HUES64 (cell line): Measurements from ENCODE around the gene ASB18.

ENCODE experiments used
- H3K27ac ChIP-seq: 2 replicates; pipeline ENCODE4 v1.7.0; 2013; ENCODE audit warnings: low read depth, low read length, inconsistent platforms
- H3K27me3 ChIP-seq: 2 replicates; pipeline ENCODE4 v1.6.1; 2013; ENCODE audit warnings: mild to moderate bottlenecking, low read length; ENCODE audit not compliant: insufficient read depth
- H3K36me3 ChIP-seq: 2 replicates; pipeline ENCODE4 v1.6.1; 2013; ENCODE audit warnings: mild to moderate bottlenecking, low read length; ENCODE audit not compliant: insufficient read depth
- H3K4me1 ChIP-seq: 2 replicates; pipeline ENCODE4 v1.6.1; 2013; ENCODE audit warnings: mild to moderate bottlenecking, low read length, moderate library complexity; ENCODE audit not compliant: insufficient read depth
- H3K4me3 ChIP-seq: 2 replicates; pipeline ENCODE4 v1.5.1; 2013; ENCODE audit warnings: mild to moderate bottlenecking, low read length, moderate library complexity
- H3K9ac ChIP-seq: 2 replicates; pipeline ENCODE4 v1.6.1; 2013; ENCODE audit warnings: mild to moderate bottlenecking, low read depth, low read length
- H3K9me3 ChIP-seq: 2 replicates; pipeline ENCODE4 v1.6.1; 2013; ENCODE audit warnings: low read depth, low read length; ENCODE audit not compliant: insufficient read depth
- WGBS: fragments of 150-250, 120-280 bp; methylation state at CpG from one replicate; pipeline ENCODE4 v1.1.7; 2013; ENCODE audit warnings: missing lambda C conversion rate; 5-methylcytosine and 5-hydroxymethylcytosine counted together

Gene ASB18

GRCh38 chr2:236240228-236240990 is 23.8 kb downstream of the ASB18 start:
- Histone ChIP-seq H3K36me3 (no peaks in the 10 kb centered on the region), H3K4me3 (no peak overlapping the region)
- WGBS: 79% methylated on average over 15 of the region's 15 CpGs

GRCh38 chr2:236239276-236240065 is 24.7 kb downstream of the ASB18 start:
- H3K4me1 ChIP-seq: peaks cover 26% of the 10 kb centered on the region
- no peak overlapping the region for H3K4me3 ChIP-seq
- peaks cover 52% of the 10 kb centered on the region for H3K27me3 ChIP-seq
- H3K9ac ChIP-seq: no peak overlapping the region
- H3K9me3 ChIP-seq: no peaks in the 10 kb centered on the region
- H3K36me3 ChIP-seq: no peaks in the 10 kb centered on the region
- 77% methylated on average over 17 of the region's 17 CpGs for WGBS
- no peak overlapping the region for H3K27ac ChIP-seq

More at GRCh38 chr2:236240228-236240990, 23.8 kb downstream of the ASB18 start:
- H3K9me3 ChIP-seq: no peaks in the 10 kb centered on the region
- H3K4me1 ChIP-seq: peaks cover 26% of the 10 kb centered on the region
- peaks cover 43% of the 10 kb centered on the region for H3K27me3 ChIP-seq
- H3K27ac ChIP-seq: no peak overlapping the region
- H3K9ac ChIP-seq: no peak overlapping the region

GRCh38 chr2:236238751-236239150 is 25.5 kb downstream of the ASB18 start:
- H3K9ac ChIP-seq: no peak overlapping the region
- peaks cover 26% of the 10 kb centered on the region for H3K4me1 ChIP-seq
- H3K36me3 ChIP-seq: no peaks in the 10 kb centered on the region
- no peak overlapping the region for H3K27ac ChIP-seq
- no peak overlapping the region for H3K4me3 ChIP-seq
- no peaks in the 10 kb centered on the region for H3K9me3 ChIP-seq
- H3K27me3 ChIP-seq: peaks cover 59% of the 10 kb centered on the region
- WGBS: 49% methylated on average over 5 of the region's 6 CpGs

GRCh38 chr2:236237468-236238190 is 26.6 kb downstream of the ASB18 start:
- Histone ChIP-seq H3K9ac (no peak overlapping the region; the same call in 1 of the 2 replicates), H3K27me3 (peaks cover 61% of the 10 kb centered on the region)

GRCh38 chr2:236236559-236237452 is 27.4 kb downstream of the ASB18 start:
- H3K9me3 ChIP-seq: peaks cover 5% of the 10 kb centered on the region; the same call in 1 of the 2 replicates
- H3K27ac ChIP-seq: no peak overlapping the region
- H3K9ac ChIP-seq: no peak overlapping the region
- peaks cover 61% of the 10 kb centered on the region for H3K27me3 ChIP-seq
- H3K4me1 ChIP-seq: peaks cover 26% of the 10 kb centered on the region
- peak overlapping the region; percentile 48 for H3K4me3 ChIP-seq
- no peaks in the 10 kb centered on the region for H3K36me3 ChIP-seq
- 2% methylated on average over 70 of the region's 73 CpGs for WGBS

More at GRCh38 chr2:236237468-236238190, 26.6 kb downstream of the ASB18 start:
- H3K27ac ChIP-seq: no peak overlapping the region
- H3K4me3 ChIP-seq: peak overlapping the region; percentile 45
- no peaks in the 10 kb centered on the region for H3K36me3 ChIP-seq
- H3K4me1 ChIP-seq: peaks cover 26% of the 10 kb centered on the region
- 10% methylated on average over 64 of the region's 64 CpGs for WGBS
- no peaks in the 10 kb centered on the region; the same call in 1 of the 2 replicates for H3K9me3 ChIP-seq

- no peaks in the 10 kb centered on the region for H3K4me1 ChIP-seq
- H3K36me3 ChIP-seq: no peaks in the 10 kb centered on the region
- H3K27ac ChIP-seq: no peak overlapping the region
- peaks cover 6% of the 10 kb centered on the region for H3K27me3 ChIP-seq
- no peak overlapping the region for H3K9ac ChIP-seq
- no peak overlapping the region for H3K4me3 ChIP-seq
- H3K9me3 ChIP-seq: peaks cover 34% of the 10 kb centered on the region
Observed at GRCh38 chr2:236229186-236229585, 35.0 kb downstream of the ASB18 start.

GRCh38 chr2:236223675-236224074 is 40.5 kb downstream of the ASB18 start:
- Histone ChIP-seq H3K9ac (no peak overlapping the region), H3K27me3 (no peaks in the 10 kb centered on the region), H3K9me3 (peaks cover 21% of the 10 kb centered on the region), H3K36me3 (no peaks in the 10 kb centered on the region), H3K4me1 (no peaks in the 10 kb centered on the region), H3K4me3 (no peak overlapping the region), H3K27ac (no peak overlapping the region)
- WGBS: 100% methylated on average over 1 of the region's 2 CpGs

GRCh38 chr2:236221798-236222197 is 42.4 kb downstream of the ASB18 start:
- H3K4me3 ChIP-seq: no peak overlapping the region
- H3K27ac ChIP-seq: no peak overlapping the region
- H3K4me1 ChIP-seq: no peaks in the 10 kb centered on the region
- no peaks in the 10 kb centered on the region for H3K36me3 ChIP-seq
- no peaks in the 10 kb centered on the region for H3K27me3 ChIP-seq
- 94% methylated on average over 8 of the region's 8 CpGs for WGBS
- no peak overlapping the region for H3K9ac ChIP-seq
- peaks cover 21% of the 10 kb centered on the region for H3K9me3 ChIP-seq

GRCh38 chr2:236219411-236219810 is 44.8 kb downstream of the ASB18 start:
- Histone ChIP-seq H3K9ac (no peak overlapping the region), H3K27ac (no peak overlapping the region), H3K9me3 (peaks cover 14% of the 10 kb centered on the region), H3K4me1 (no peaks in the 10 kb centered on the region), H3K27me3 (no peaks in the 10 kb centered on the region), H3K4me3 (no peak overlapping the region), H3K36me3 (no peaks in the 10 kb centered on the region)
- WGBS: 93% methylated on average over 3 of the region's 3 CpGs

GRCh38 chr2:236217926-236218325 is 46.3 kb downstream of the ASB18 start:
- Histone ChIP-seq H3K4me1 (no peaks in the 10 kb centered on the region), H3K9me3 (no peaks in the 10 kb centered on the region), H3K4me3 (no peak overlapping the region), H3K27ac (no peak overlapping the region), H3K36me3 (no peaks in the 10 kb centered on the region), H3K9ac (no peak overlapping the region), H3K27me3 (no peaks in the 10 kb centered on the region)
- WGBS: 90% methylated on average over 4 of the region's 4 CpGs
